AG04450 (cell line): ENCODE data around the gene PRRG1. TPM values are rescaled to one million over a fixed set of nuclear protein-coding genes. Genes with fewer than 3 reads are reported as not detected.
"Not testable (repeated sequence)": the region's sequence is repeated elsewhere in the genome, so short reads cannot be mapped to it uniquely, and the experiment has no call there.

Experiments used
- CTCF ChIA-PET: fragments of 300-600, 350-600 bp; formaldehyde crosslinking; extraction: SDS; loops from one replicate; lab custom pipeline; 2022; ENCODE audit warnings: antibody characterized with exemption, inconsistent platforms; lab: Charles Lee
- POLR2A ChIA-PET: fragments of 350-600 bp; formaldehyde crosslinking; extraction: SDS; loops from one replicate; lab custom pipeline; 2021; ENCODE audit warnings: antibody characterized with exemption, inconsistent platforms; lab: Yijun Ruan, JAX
- DNase-seq: peaks from one replicate; pipeline ENCODE4 v3.0.0-alpha.2; 2011; ENCODE audit warnings: low read depth, low spot score
- H3K27ac ChIP-seq: one replicate; pipeline ENCODE4 v1.5.1; 2012; ENCODE audit warnings: low read depth, low read length, control low read depth
- H3K27me3 ChIP-seq: one replicate; pipeline ENCODE4 v1.6.0; 2012; ENCODE audit warnings: low read length; ENCODE audit not compliant: control insufficient read depth, insufficient read depth
- H3K4me3 ChIP-seq: 2 replicates; pipeline ENCODE4 v1.5.1; 2011; ENCODE audit warnings: mild to moderate bottlenecking, low read depth, low read length, control low read depth
- H3K9me3 ChIP-seq: 2 replicates; pipeline ENCODE4 v1.5.1; 2012; ENCODE audit warnings: low read length; ENCODE audit not compliant: control insufficient read depth, insufficient read depth
- CTCF ChIP-seq: IDR thresholded peaks from 2 replicates; pipeline ENCODE4 v1.5.1; 2011; ENCODE audit warnings: low read depth, low read length, control low read depth, inconsistent platforms
- polyA plus RNA-seq: library from polyadenylated mRNA; depleted of rRNA; stranded (reverse); fragments of >200 nt; gene quantifications from 2 replicates; pipeline ENCODE4 v1.2.3, GENCODE V29; 2011

The PRRG1 gene
- polyA plus RNA-seq, 1 experiment = 39.3 TPM

- CTCF ChIA-PET = no interaction called here
- POLR2A ChIA-PET = no interaction called here
- Histone ChIP-seq H3K27ac (no peak overlapping the region), H3K27me3 (no peaks in the 10 kb centered on the region), H3K4me3 (no peak overlapping the region), H3K9me3 (no peaks in the 10 kb centered on the region)
- no peak for TF ChIP-seq CTCF
- DNase-seq = no peak
Observed at GRCh38 chrX:37472836-37473235, 123.7 kb downstream of the PRRG1 start.

GRCh38 chrX:37474478-37474877, 125.3 kb downstream of the PRRG1 start:
- ChIA-PET POLR2A (no interaction called here), CTCF (no interaction called here)
- no peak for DNase-seq
- Histone ChIP-seq H3K4me3 (no peak overlapping the region), H3K9me3 (no peaks in the 10 kb centered on the region), H3K27ac (no peak overlapping the region), H3K27me3 (no peaks in the 10 kb centered on the region)
- no peak for TF ChIP-seq CTCF

GRCh38 chrX:37476571-37477170, 127.5 kb downstream of the PRRG1 start:
- TF ChIP-seq CTCF = no peak
- H3K9me3 ChIP-seq = no peaks in the 10 kb centered on the region
- POLR2A ChIA-PET = no interaction called here
- H3K4me3 ChIP-seq = no peak overlapping the region
- H3K27me3 ChIP-seq = no peaks in the 10 kb centered on the region
- DNase-seq = no peak
- CTCF ChIA-PET = no interaction called here
- H3K27ac ChIP-seq = no peak overlapping the region

- CTCF ChIA-PET, H3K27ac ChIP-seq, POLR2A ChIA-PET, H3K27me3 ChIP-seq, DNase-seq, H3K9me3 ChIP-seq, H3K4me3 ChIP-seq: not testable (repeated sequence)
Observed at GRCh38 chrX:37484335-37484734, 135.2 kb downstream of the PRRG1 start.

- no peaks in the 10 kb centered on the region for H3K9me3 ChIP-seq
- ChIA-PET POLR2A (no interaction called here), CTCF (no interaction called here)
- no peaks in the 10 kb centered on the region for H3K27me3 ChIP-seq
- DNase-seq = no peak
- TF ChIP-seq CTCF = no peak
- H3K4me3 ChIP-seq = no peak overlapping the region
- H3K27ac ChIP-seq = no peak overlapping the region
Observed at GRCh38 chrX:37485429-37485828, 136.3 kb downstream of the PRRG1 start.
